SK-N-SH treated with all-trans-retinoic acid at 6 μM for 48 hours (cell line): ENCODE data around the gene RGMB.

Source experiments
- ATAC-seq: fragments of 200-7000 bp; cut with Tn5 transposase; 3 replicates; pipeline ENCODE4 v1.9.1; 2020; ENCODE audit warnings: mild to moderate bottlenecking, moderate library complexity
- ARNTL ChIP-seq: fragments of 450-650 bp; formaldehyde crosslinking; IDR thresholded peaks from 2 replicates; pipeline ENCODE4 v1.5.0; 2020; ENCODE audit warnings: low read depth, mild to moderate bottlenecking, moderate library complexity, borderline replicate concordance
- PPARA ChIP-seq: fragments of 250-450 bp; sonication (Bioruptor Pico); IDR thresholded peaks from 2 replicates; pipeline ENCODE4 v1.5.0; 2020; ENCODE audit warnings: mild to moderate bottlenecking, borderline replicate concordance
- RARB ChIP-seq: fragments of 250-450 bp; sonication (Bioruptor Pico); IDR thresholded peaks from 2 replicates; pipeline ENCODE4 v1.8.0; 2021; ENCODE audit warnings: mild to moderate bottlenecking, moderate library complexity
- TCF4 ChIP-seq: fragments of 250-450 bp; sonication (Bioruptor Pico); IDR thresholded peaks from 2 replicates; pipeline ENCODE4 v1.8.0; 2021; ENCODE audit warnings: mild to moderate bottlenecking, moderate library complexity, borderline replicate concordance
- ZC3H10 ChIP-seq: fragments of 250-450 bp; sonication (Bioruptor Pico); IDR thresholded peaks from 2 replicates; pipeline ENCODE4 v1.5.1; 2021; ENCODE audit warnings: mild to moderate bottlenecking, moderate library complexity
- ZFP30 ChIP-seq: fragments of 450-650 bp; formaldehyde crosslinking; IDR thresholded peaks from 2 replicates; pipeline ENCODE4 v1.5.0; 2022; ENCODE audit warnings: mild to moderate bottlenecking, moderate library complexity
- ZNF70 ChIP-seq: fragments of 450-650 bp; formaldehyde crosslinking; IDR thresholded peaks from 2 replicates; pipeline ENCODE4 v1.5.0; 2020; ENCODE audit warnings: mild to moderate bottlenecking, moderate library complexity
- TF ChIP-seq, protein P1 (sequence below): fragments of 250-450 bp; sonication (Bioruptor Pico); IDR thresholded peaks from 2 replicates; pipeline ENCODE4 v1.5.1; 2020; ENCODE audit warnings: low read depth, mild to moderate bottlenecking, moderate library complexity
- TF ChIP-seq, protein P2 (sequence below): fragments of 250-450 bp; sonication (Bioruptor Pico); IDR thresholded peaks from 2 replicates; pipeline ENCODE4 v1.5.0; 2020; ENCODE audit warnings: mild to moderate bottlenecking, moderate library complexity
- TF ChIP-seq, protein P3 (sequence below): fragments of 250-450 bp; sonication (Bioruptor Pico); IDR thresholded peaks from 2 replicates; pipeline ENCODE4 v1.8.0; 2020; ENCODE audit warnings: mild to moderate bottlenecking, moderate library complexity, borderline replicate concordance

RGMB gene

DNA sequence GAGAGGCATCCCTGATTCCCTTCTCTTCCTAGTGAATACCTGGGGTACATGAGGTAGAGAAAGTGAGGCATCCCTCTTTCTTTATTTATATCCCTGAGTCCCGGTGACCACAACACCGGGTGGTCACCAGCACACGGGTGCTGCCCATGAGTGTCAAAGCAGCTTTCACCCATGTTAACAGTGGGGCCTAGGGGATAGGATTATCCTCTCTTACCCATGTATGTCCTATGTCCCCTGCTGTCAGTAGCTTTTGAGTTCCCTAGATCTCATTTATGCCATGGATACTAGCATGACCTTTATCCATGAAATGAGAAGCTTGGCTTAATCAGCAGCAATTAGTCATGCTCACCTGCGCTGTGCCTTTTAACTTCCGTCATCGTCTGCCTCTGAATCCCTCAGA is 71.4 kb downstream of the RGMB start:
- no peak for ATAC-seq
- no peak for TF ChIP-seq ZNF70
- no peak for TF ChIP-seq RARB (CRISPR knock-in tag)
- TF ChIP-seq PPARA (CRISPR knock-in tag) = no peak

DNA sequence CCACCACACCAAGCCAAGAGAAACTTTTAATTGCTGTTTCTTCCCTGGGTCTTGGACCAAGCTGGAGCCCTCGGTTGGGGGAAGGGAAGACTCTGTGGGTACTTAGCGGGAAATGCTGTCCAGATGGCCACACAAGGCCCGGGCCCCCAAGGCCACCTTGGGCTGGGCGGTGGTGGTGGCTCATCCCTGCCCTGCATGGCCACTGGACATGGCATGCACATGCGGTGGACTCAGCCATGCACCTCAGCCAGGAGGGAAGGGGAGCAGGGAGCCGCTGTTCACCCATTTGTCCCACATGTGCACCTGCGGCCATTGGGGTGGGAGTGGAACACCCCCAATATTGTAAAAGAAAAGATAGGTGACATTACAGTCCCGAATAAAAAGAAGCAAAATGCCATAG is 72.4 kb downstream of the RGMB start:
- ATAC-seq = no peak
- TF ChIP-seq PPARA (CRISPR knock-in tag) (no peak), ARNTL (CRISPR knock-in tag) (no peak), TCF4 (CRISPR knock-in tag) (no peak), ZNF70 (no peak), ZFP30 (CRISPR knock-in tag) (no peak), ZC3H10 (CRISPR knock-in tag) (no peak)
- TF ChIP-seq, protein P1, sequence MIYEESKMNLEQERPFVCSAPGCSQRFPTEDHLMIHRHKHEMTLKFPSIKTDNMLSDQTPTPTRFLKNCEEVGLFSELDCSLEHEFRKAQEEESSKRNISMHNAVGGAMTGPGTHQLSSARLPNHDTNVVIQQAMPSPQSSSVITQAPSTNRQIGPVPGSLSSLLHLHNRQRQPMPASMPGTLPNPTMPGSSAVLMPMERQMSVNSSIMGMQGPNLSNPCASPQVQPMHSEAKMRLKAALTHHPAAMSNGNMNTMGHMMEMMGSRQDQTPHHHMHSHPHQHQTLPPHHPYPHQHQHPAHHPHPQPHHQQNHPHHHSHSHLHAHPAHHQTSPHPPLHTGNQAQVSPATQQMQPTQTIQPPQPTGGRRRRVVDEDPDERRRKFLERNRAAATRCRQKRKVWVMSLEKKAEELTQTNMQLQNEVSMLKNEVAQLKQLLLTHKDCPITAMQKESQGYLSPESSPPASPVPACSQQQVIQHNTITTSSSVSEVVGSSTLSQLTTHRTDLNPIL (CRISPR knock-in tag) = no peak
- TF ChIP-seq, protein P2, sequence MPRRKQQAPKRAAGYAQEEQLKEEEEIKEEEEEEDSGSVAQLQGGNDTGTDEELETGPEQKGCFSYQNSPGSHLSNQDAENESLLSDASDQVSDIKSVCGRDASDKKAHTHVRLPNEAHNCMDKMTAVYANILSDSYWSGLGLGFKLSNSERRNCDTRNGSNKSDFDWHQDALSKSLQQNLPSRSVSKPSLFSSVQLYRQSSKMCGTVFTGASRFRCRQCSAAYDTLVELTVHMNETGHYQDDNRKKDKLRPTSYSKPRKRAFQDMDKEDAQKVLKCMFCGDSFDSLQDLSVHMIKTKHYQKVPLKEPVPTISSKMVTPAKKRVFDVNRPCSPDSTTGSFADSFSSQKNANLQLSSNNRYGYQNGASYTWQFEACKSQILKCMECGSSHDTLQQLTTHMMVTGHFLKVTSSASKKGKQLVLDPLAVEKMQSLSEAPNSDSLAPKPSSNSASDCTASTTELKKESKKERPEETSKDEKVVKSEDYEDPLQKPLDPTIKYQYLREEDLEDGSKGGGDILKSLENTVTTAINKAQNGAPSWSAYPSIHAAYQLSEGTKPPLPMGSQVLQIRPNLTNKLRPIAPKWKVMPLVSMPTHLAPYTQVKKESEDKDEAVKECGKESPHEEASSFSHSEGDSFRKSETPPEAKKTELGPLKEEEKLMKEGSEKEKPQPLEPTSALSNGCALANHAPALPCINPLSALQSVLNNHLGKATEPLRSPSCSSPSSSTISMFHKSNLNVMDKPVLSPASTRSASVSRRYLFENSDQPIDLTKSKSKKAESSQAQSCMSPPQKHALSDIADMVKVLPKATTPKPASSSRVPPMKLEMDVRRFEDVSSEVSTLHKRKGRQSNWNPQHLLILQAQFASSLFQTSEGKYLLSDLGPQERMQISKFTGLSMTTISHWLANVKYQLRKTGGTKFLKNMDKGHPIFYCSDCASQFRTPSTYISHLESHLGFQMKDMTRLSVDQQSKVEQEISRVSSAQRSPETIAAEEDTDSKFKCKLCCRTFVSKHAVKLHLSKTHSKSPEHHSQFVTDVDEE (CRISPR knock-in tag) = no peak
- TF ChIP-seq, protein P3, sequence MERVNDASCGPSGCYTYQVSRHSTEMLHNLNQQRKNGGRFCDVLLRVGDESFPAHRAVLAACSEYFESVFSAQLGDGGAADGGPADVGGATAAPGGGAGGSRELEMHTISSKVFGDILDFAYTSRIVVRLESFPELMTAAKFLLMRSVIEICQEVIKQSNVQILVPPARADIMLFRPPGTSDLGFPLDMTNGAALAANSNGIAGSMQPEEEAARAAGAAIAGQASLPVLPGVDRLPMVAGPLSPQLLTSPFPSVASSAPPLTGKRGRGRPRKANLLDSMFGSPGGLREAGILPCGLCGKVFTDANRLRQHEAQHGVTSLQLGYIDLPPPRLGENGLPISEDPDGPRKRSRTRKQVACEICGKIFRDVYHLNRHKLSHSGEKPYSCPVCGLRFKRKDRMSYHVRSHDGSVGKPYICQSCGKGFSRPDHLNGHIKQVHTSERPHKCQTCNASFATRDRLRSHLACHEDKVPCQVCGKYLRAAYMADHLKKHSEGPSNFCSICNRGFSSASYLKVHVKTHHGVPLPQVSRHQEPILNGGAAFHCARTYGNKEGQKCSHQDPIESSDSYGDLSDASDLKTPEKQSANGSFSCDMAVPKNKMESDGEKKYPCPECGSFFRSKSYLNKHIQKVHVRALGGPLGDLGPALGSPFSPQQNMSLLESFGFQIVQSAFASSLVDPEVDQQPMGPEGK (CRISPR knock-in tag) = no peak
